ENCODE data around the gene TBC1D22A. TPM values are rescaled to one million over a fixed set of nuclear protein-coding genes. Genes with fewer than 3 reads are reported as not detected.

TBC1D22A gene
- total RNA-seq, 1 experiment from 2014 or later, result 20.9 TPM

GRCh38 chr22:46997311-46997970, 235.0 kb downstream of the TBC1D22A start:
- no peak for DNase-seq (ENCODE audit: low read depth, low spot score)
- CTCF ChIA-PET, result interaction anchor here (1.3 kb wide), 1 partner anchor 433 kb away, joined by 6 read pairs; no protein-coding TSS in a partner anchor
- TF ChIP-seq CBX3 (IDR thresholded peaks at IDR 0.05; ENCODE audit: low read depth) (no peak), POLR2A (IDR thresholded peaks at IDR 0.05; ENCODE audit: borderline replicate concordance, extremely low read depth, insufficient read depth, insufficient read length) (no peak), ZFX (IDR thresholded peaks at IDR 0.05) (no peak), CEBPB (IDR thresholded peaks at IDR 0.05; ENCODE audit: low read depth) (no peak), RAD21 (IDR thresholded peaks at IDR 0.05; ENCODE audit: low read depth) (no peak), EZH2 (IDR thresholded peaks at IDR 0.05) (no peak), ZBTB33 (IDR thresholded peaks at IDR 0.05; ENCODE audit: extremely low read depth, insufficient replicate concordance, low read length) (no peak), EGR1 (IDR thresholded peaks at IDR 0.05; ENCODE audit: low read depth) (no peak), SIN3A (IDR thresholded peaks at IDR 0.05; ENCODE audit: low read depth) (no peak), JUND (IDR thresholded peaks at IDR 0.05) (no peak)
- TF ChIP-seq, protein P1, sequence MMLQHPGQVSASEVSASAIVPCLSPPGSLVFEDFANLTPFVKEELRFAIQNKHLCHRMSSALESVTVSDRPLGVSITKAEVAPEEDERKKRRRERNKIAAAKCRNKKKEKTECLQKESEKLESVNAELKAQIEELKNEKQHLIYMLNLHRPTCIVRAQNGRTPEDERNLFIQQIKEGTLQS (IDR thresholded peaks at IDR 0.05), result no peak
- no peaks in the 10 kb centered on the region for H3K9me2 ChIP-seq (ENCODE audit: insufficient read depth)
- ATAC-seq, result no peak
- RAD21 ChIA-PET (ENCODE audit: low non-redundant PET in 1 of 2, low total read pairs in 2 of 2, uncharacterized antibody in 2 of 2, unreplicated experiment in 2 of 2), result no interaction called here
- no peak overlapping the region for H3K4me3 ChIP-seq (replicated peaks in 1 of 2; ENCODE audit: low read depth in 1 of 2, low read length in 2 of 2)
- no peaks in the 10 kb centered on the region for H3K9me3 ChIP-seq (ENCODE audit: control insufficient read depth in 1 of 2, insufficient read depth in 1 of 2, low read depth in 1 of 2, low read length in 2 of 2)
- POLR2A ChIA-PET, result no interaction called here
- H4K20me1 ChIP-seq (ENCODE audit: insufficient read depth), result no peaks in the 10 kb centered on the region
- no peak overlapping the region for H3K9ac ChIP-seq (ENCODE audit: low read length)
- H3K27ac ChIP-seq (ENCODE audit: low read depth, low read length), result no peak overlapping the region
- H3K27me3 ChIP-seq (ENCODE audit: insufficient read depth, low read length), result no peaks in the 10 kb centered on the region
- no peaks in the 10 kb centered on the region for H3K79me2 ChIP-seq (ENCODE audit: insufficient read depth, low read length)
- H3K36me3 ChIP-seq (ENCODE audit: control insufficient read depth in 1 of 2, insufficient read depth in 2 of 2, low read length in 2 of 2), result no peaks in the 10 kb centered on the region
- no peak overlapping the region for H2AFZ ChIP-seq (ENCODE audit: low read depth, low read length, poor library complexity, severe bottlenecking)
- peaks cover 3 to 16% of the 10 kb centered on the region in 2 experiments; a peak in 3 of 4 replicates for H3K4me1 ChIP-seq (ENCODE audit: control insufficient read depth in 1 of 2, insufficient read depth in 2 of 2, low read length in 2 of 2)
- intact Hi-C loops (cut with micrococcal nuclease), result no loop called here
- no peak overlapping the region for H3K4me2 ChIP-seq (ENCODE audit: low read length)
- no TSS peak for BruUV-seq (replicated peaks)
